Suprapubic skin (tissue), 4 donors: ENCODE data around the gene DAB2IP. TPM values are rescaled to one million over a fixed set of nuclear protein-coding genes. Genes with fewer than 3 reads are reported as not detected.

ENCODE experiments used
- DNase-seq, 2 donors: peaks; one replicate each; pipeline ENCODE4 v3.0.0-alpha.2; 2019; ENCODE audit warnings: low spot score in 2 of 2
- H3K27ac ChIP-seq: fragments of 200-600 bp; sonication (generic); one replicate; pipeline ENCODE4 v1.5.1; 2019
- H3K27me3 ChIP-seq: fragments of 200-600 bp; sonication (generic); one replicate; pipeline ENCODE4 v1.5.1; 2019
- H3K36me3 ChIP-seq: fragments of 200-600 bp; sonication (generic); one replicate; pipeline ENCODE4 v1.5.1; 2019
- H3K4me1 ChIP-seq: fragments of 200-600 bp; sonication (generic); one replicate; pipeline ENCODE4 v1.5.1; 2019
- H3K4me3 ChIP-seq: fragments of 200-600 bp; sonication (generic); one replicate; pipeline ENCODE4 v1.5.1; 2019; ENCODE audit warnings: mild to moderate bottlenecking
- H3K9me3 ChIP-seq: fragments of 200-600 bp; sonication (generic); one replicate; pipeline ENCODE4 v1.5.1; 2019
- EP300 ChIP-seq: sonication (generic); formaldehyde crosslinking; IDR thresholded peaks from one replicate; pipeline ENCODE4 v1.6.1; 2017; ENCODE audit warnings: antibody characterized with exemption
- POLR2A ChIP-seq, 2 donors: fragments of 450-650 bp; IDR thresholded peaks; one replicate each; pipeline ENCODE4 v1.6.1; 2017; ENCODE audit warnings: antibody characterized with exemption in 2 of 2, mild to moderate bottlenecking in 2 of 2, moderate library complexity in 2 of 2
- POLR2AphosphoS5 ChIP-seq, 3 donors: sonication (generic); formaldehyde crosslinking; IDR thresholded peaks; one replicate each; pipeline ENCODE4 v1.6.1; 2017; ENCODE audit warnings: antibody characterized with exemption in 3 of 3
- WGBS: methylation state at CpG from one replicate; pipeline ENCODE4 v1.1.5; 2018; 5-methylcytosine and 5-hydroxymethylcytosine counted together
- total RNA-seq, 4 donors: library from RNA; depleted of rRNA; stranded (reverse); fragments of >200 nt; gene quantifications; one replicate each; pipeline ENCODE4 v1.1.0, GENCODE V29; 2016
- TF ChIP-seq, protein P1 (sequence below), 2 donors: fragments of 200-600 bp in 1 of 2; fragments of 450-650 bp in 1 of 2; sonication (generic) in 1 of 2; IDR thresholded peaks; one replicate each; pipeline ENCODE4 v1.5.1; 2016 to 2019; ENCODE audit warnings: antibody characterized with exemption in 2 of 2, mild to moderate bottlenecking in 1 of 2, moderate library complexity in 1 of 2

Gene DAB2IP
- total RNA-seq, 4 donors from 2014 or later = 47.6 to 55.6 (median 50.3) TPM

DNA sequence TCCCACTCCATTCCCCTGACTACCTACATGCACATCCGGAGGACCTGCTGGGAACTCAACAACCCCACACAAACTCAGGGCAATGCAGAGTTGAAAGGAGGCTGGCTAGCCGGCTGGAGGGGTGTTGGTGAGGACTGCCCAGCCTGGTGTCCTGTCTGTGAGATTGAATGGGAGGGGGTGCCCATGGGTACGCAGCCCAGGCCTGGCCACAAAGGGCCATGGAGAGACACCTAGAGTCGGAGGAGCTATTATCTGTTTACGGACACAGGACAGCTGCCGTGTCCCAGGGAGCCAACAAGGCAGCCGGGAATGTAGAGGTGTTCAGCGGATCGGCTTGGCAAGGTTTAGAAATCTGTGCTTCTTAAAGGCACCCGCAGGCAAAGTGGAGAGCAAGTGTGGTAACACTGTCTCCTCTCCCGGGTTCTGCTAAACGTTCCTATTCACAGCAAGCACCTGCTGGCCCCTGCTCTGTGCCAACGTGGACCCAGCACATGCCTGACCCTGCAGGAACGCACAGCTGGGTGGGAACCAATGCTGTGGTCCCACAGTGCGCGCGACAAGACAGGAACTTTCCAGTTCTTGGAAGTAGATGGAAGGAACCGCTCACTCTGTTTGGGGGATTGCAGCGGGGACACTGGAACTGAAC lies 166.7 kb downstream of the DAB2IP start:
- no peak overlapping the region for H3K4me3 ChIP-seq
- TF ChIP-seq POLR2AphosphoS5 (IDR thresholded peaks at IDR 0.05) (no peak), POLR2A (IDR thresholded peaks at IDR 0.05) (no peak), EP300 (no peak)
- TF ChIP-seq, protein P1, sequence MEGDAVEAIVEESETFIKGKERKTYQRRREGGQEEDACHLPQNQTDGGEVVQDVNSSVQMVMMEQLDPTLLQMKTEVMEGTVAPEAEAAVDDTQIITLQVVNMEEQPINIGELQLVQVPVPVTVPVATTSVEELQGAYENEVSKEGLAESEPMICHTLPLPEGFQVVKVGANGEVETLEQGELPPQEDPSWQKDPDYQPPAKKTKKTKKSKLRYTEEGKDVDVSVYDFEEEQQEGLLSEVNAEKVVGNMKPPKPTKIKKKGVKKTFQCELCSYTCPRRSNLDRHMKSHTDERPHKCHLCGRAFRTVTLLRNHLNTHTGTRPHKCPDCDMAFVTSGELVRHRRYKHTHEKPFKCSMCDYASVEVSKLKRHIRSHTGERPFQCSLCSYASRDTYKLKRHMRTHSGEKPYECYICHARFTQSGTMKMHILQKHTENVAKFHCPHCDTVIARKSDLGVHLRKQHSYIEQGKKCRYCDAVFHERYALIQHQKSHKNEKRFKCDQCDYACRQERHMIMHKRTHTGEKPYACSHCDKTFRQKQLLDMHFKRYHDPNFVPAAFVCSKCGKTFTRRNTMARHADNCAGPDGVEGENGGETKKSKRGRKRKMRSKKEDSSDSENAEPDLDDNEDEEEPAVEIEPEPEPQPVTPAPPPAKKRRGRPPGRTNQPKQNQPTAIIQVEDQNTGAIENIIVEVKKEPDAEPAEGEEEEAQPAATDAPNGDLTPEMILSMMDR (IDR thresholded peaks at IDR 0.05) = no peak
- no peaks in the 10 kb centered on the region for H3K9me3 ChIP-seq
- no peaks in the 10 kb centered on the region for H3K4me1 ChIP-seq
- no peak overlapping the region for H3K27ac ChIP-seq
- DNase-seq = no peak
- no peaks in the 10 kb centered on the region for H3K36me3 ChIP-seq
- H3K27me3 ChIP-seq = no peaks in the 10 kb centered on the region
- 77% methylated on average over 18 of the region's 19 CpGs for WGBS

DNA sequence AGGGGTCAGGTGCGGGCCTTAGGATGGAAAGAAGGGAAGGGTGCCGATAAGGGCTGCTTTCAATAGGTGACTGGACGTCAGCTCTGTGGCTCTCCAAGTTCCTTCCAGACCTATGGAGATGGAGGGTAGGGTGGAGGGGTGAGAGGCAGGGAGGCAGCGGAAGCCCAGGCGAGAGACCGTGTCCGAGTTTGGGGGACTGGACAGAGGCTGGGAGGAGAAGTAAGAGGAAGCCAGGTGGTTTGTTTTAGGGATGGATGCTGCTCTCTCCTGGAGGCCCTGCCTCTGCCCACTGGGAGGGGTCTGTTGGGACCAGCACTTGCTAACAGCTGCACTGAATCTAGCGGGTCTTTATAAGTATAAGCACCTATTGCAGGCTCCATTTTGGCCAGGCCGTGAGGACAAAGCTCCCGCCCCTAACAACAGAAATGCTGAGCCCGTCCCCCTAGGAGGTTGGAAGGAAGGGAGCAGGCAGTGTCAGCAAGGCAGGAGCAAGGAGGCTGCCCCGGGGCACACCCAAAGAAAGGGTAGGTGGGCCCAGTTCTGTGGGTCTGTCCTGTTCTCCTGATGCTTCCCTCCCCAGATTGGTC lies 167.5 kb downstream of the DAB2IP start:
- no peak overlapping the region for H3K27ac ChIP-seq
- H3K4me1 ChIP-seq = no peaks in the 10 kb centered on the region
- WGBS = 93% methylated on average over 12 of the region's 12 CpGs
- H3K4me3 ChIP-seq = no peak overlapping the region
- TF ChIP-seq EP300 = no peak
- no peak for TF ChIP-seq POLR2AphosphoS5 (IDR thresholded peaks at IDR 0.05)
- no peak for TF ChIP-seq POLR2A (IDR thresholded peaks at IDR 0.05)
- TF ChIP-seq, protein P1 (IDR thresholded peaks at IDR 0.05) = no peak
- H3K36me3 ChIP-seq = no peaks in the 10 kb centered on the region
- no peaks in the 10 kb centered on the region for H3K27me3 ChIP-seq
- no peak for DNase-seq
- H3K9me3 ChIP-seq = no peaks in the 10 kb centered on the region

DNA sequence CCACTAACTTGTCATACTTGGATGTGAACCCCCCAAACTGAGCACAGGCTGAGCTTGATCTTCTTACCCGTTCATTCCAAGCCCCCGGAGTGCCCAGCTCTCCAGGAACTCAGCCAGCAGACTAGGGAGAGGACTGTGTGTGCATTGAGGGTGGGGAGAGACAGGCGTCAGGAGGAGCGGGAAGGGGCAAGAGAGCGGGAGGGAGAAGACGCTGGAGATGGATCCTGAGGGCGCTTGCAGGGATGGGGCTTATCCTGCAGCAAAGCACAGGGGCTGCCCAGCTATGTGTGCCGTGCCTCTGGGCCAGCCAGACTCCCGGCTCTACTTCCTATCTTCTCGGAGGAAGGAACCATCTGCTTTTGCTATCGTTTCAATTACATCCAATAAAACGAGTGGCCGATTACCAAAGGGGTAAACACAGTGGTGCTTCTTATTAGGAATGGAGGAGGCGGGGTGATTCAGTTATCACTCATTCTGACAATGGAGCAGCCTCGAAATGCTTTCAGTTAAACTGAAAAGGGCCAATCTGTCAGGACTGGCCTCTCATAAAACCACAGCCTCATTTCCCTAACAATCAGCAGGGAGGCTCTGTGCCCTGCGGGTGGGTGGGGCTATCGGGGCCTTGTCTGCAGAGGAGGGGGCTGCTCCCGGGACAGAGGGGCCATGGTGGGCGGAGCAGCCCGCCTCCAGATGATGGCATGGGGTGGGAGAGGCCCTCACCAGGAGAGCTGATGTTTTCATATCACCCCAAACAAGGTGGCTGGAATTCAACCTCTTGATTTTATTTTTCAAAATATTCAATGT lies 168.2 kb downstream of the DAB2IP start:
- H3K4me1 ChIP-seq = no peaks in the 10 kb centered on the region
- H3K9me3 ChIP-seq = no peaks in the 10 kb centered on the region
- no peak overlapping the region for H3K4me3 ChIP-seq
- no peak for DNase-seq
- H3K27ac ChIP-seq = no peak overlapping the region
- no peak for TF ChIP-seq POLR2AphosphoS5 (IDR thresholded peaks at IDR 0.05)
- no peak for TF ChIP-seq EP300
- no peak for TF ChIP-seq POLR2A (IDR thresholded peaks at IDR 0.05)
- TF ChIP-seq, protein P1 (IDR thresholded peaks at IDR 0.05) = no peak
- no peaks in the 10 kb centered on the region for H3K27me3 ChIP-seq
- 39% methylated on average over 15 of the region's 20 CpGs for WGBS
- no peaks in the 10 kb centered on the region for H3K36me3 ChIP-seq

DNA sequence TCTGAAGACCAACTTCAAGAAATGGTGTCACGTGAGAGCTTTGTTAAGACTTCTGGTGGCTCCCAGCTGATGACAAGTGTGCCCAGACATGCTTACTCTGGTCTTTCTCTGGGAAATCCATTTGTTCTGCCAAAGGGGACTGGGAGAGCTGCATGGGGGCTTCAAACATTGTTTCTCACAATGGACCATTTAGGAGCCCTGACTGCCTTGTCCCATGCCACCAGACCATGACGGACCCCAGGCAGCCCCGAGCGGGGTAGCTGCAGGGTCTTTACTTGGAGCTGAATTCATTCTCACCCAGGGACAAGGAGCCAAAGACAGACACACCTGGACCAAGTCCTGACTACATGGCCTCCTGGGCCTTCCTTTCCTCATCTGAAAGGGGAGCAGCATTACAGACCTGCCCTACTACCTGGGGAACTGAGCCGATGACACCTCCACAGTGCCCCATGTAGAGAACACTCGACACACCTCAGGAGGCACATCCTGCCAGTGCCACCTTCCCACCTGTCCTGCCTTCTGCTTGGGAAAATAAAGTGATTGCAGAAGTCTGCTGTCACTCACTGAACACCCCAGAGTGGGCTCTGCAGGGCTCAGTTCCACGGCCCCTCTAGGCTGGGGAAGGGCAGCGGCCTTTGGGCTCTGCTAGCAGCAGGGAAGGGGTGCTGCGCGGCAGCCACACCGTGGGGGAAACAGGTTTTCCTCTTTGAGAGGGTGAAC lies 169.0 kb downstream of the DAB2IP start:
- Histone ChIP-seq H3K4me1 (no peaks in the 10 kb centered on the region), H3K4me3 (no peak overlapping the region), H3K9me3 (no peaks in the 10 kb centered on the region), H3K36me3 (no peaks in the 10 kb centered on the region), H3K27ac (no peak overlapping the region), H3K27me3 (no peaks in the 10 kb centered on the region)
- no peak for DNase-seq
- WGBS = 91% methylated on average over 8 of the region's 11 CpGs
- TF ChIP-seq POLR2A (IDR thresholded peaks at IDR 0.05) (no peak), POLR2AphosphoS5 (IDR thresholded peaks at IDR 0.05) (no peak), EP300 (no peak)
- TF ChIP-seq, protein P1 (IDR thresholded peaks at IDR 0.05) = no peak
